WERI-Rb-1 (cell line): ENCODE measurements around the gene DAAM2.

Experiments
- DNase-seq: peaks from one replicate; pipeline ENCODE4 v3.0.0-alpha.2; 2020
- H3K27ac ChIP-seq: fragments of 250-450 bp; sonication (Bioruptor Pico); 2 replicates; pipeline ENCODE4 v1.5.1; 2020; ENCODE audit warnings: mild to moderate bottlenecking, moderate library complexity
- H3K27me3 ChIP-seq: fragments of 250-450 bp; sonication (Bioruptor Pico); 2 replicates; pipeline ENCODE4 v1.5.1; 2021; ENCODE audit warnings: mild to moderate bottlenecking, low read depth, moderate library complexity; ENCODE audit not compliant: insufficient read depth, severe bottlenecking
- H3K36me3 ChIP-seq: fragments of 250-450 bp; sonication (Bioruptor Pico); 2 replicates; pipeline ENCODE4 v1.5.1; 2020; ENCODE audit warnings: mild to moderate bottlenecking, moderate library complexity
- H3K4me3 ChIP-seq: 2 replicates; pipeline ENCODE4 v1.5.1; 2011; ENCODE audit warnings: low read depth, mild to moderate bottlenecking, control low read depth, low read length
- H3K9me3 ChIP-seq: fragments of 250-450 bp; sonication (Bioruptor Pico); 2 replicates; pipeline ENCODE4 v1.5.1; 2021; ENCODE audit warnings: mild to moderate bottlenecking, moderate library complexity; ENCODE audit not compliant: severe bottlenecking
- CTCF ChIP-seq: IDR thresholded peaks from 2 replicates; pipeline ENCODE4 v1.5.1; 2011; ENCODE audit warnings: low read depth, mild to moderate bottlenecking, control low read depth, inconsistent platforms, low read length

The DAAM2 gene

GRCh38 chr6:39950125-39950720 is 158.0 kb downstream of the DAAM2 start:
- Histone ChIP-seq H3K27ac (no peak overlapping the region), H3K9me3 (peaks cover 9% of the 10 kb centered on the region), H3K27me3 (peaks cover 3% of the 10 kb centered on the region), H3K36me3 (no peaks in the 10 kb centered on the region), H3K4me3 (no peak overlapping the region)
- TF ChIP-seq CTCF, result no peak
- DNase-seq, result no peak

GRCh38 chr6:39951191-39951590 is 159.0 kb downstream of the DAAM2 start:
- no peak overlapping the region for H3K4me3 ChIP-seq
- H3K27ac ChIP-seq, result no peak overlapping the region
- TF ChIP-seq CTCF, result no peak
- H3K9me3 ChIP-seq, result peaks cover 13% of the 10 kb centered on the region
- no peak for DNase-seq
- peaks cover 3% of the 10 kb centered on the region for H3K27me3 ChIP-seq
- H3K36me3 ChIP-seq, result no peaks in the 10 kb centered on the region

GRCh38 chr6:39951716-39952115 is 159.5 kb downstream of the DAAM2 start:
- H3K9me3 ChIP-seq, result peaks cover 13% of the 10 kb centered on the region
- H3K4me3 ChIP-seq, result no peak overlapping the region
- DNase-seq, result no peak
- no peaks in the 10 kb centered on the region for H3K36me3 ChIP-seq
- no peak for TF ChIP-seq CTCF
- peaks cover 3% of the 10 kb centered on the region for H3K27me3 ChIP-seq
- no peak overlapping the region for H3K27ac ChIP-seq

GRCh38 chr6:39952167-39952566 is 160.0 kb downstream of the DAAM2 start:
- no peak for TF ChIP-seq CTCF
- Histone ChIP-seq H3K9me3 (peaks cover 15% of the 10 kb centered on the region), H3K36me3 (no peaks in the 10 kb centered on the region), H3K27ac (no peak overlapping the region), H3K27me3 (peaks cover 3% of the 10 kb centered on the region), H3K4me3 (no peak overlapping the region)
- no peak for DNase-seq

- Histone ChIP-seq H3K4me3 (no peak overlapping the region), H3K9me3 (peaks cover 15% of the 10 kb centered on the region), H3K27me3 (peaks cover 3% of the 10 kb centered on the region), H3K36me3 (no peaks in the 10 kb centered on the region), H3K27ac (no peak overlapping the region)
- DNase-seq, result no peak
- no peak for TF ChIP-seq CTCF
These were observed 161.0 kb downstream of the DAAM2 start for GRCh38 chr6:39953076-39953618.
